Activated CD8-positive, alpha-beta T cell treated with anti-CD3 and anti-CD28 coated beads for 36 hours (primary cell): ENCODE results near the gene ZDHHC1. TPM values are rescaled to one million over a fixed set of nuclear protein-coding genes. Genes with fewer than 3 reads are reported as not detected.

ENCODE experiments used
- ATAC-seq: fragments of 200-7000 bp; cut with Tn5 transposase; one replicate; pipeline ENCODE4 v1.10.0; 2021; ENCODE audit warnings: mild to moderate bottlenecking, moderate library complexity
- CTCF ChIA-PET: fragments of 350-600 bp; sonication (Branson Sonifier 250); formaldehyde crosslinking; loops from one replicate; lab custom pipeline; 2021; ENCODE audit warnings: antibody characterized with exemption; lab: Charles Lee
- POLR2A ChIA-PET: fragments of 350-600 bp; sonication (Branson Sonifier 250); formaldehyde crosslinking; loops from one replicate; lab custom pipeline; 2021; ENCODE audit warnings: antibody characterized with exemption; lab: Charles Lee
- DNase-seq: peaks from one replicate; pipeline ENCODE4 v3.0.0-alpha.2; 2020
- H3K27ac Mint-ChIP-seq: one replicate; pipeline ENCODE4 v1.8.0; 2021; ENCODE audit warnings: mild to moderate bottlenecking, mixed read lengths
- H3K27me3 Mint-ChIP-seq: one replicate; pipeline ENCODE4 v1.8.0; 2021; ENCODE audit warnings: mixed read lengths
- H3K36me3 Mint-ChIP-seq: one replicate; pipeline ENCODE4 v1.8.0; 2021; ENCODE audit warnings: low read depth, mixed read lengths
- H3K4me1 Mint-ChIP-seq: one replicate; pipeline ENCODE4 v1.8.0; 2021; ENCODE audit warnings: low read depth, mixed read lengths
- H3K4me3 Mint-ChIP-seq: one replicate; pipeline ENCODE4 v1.8.0; 2021; ENCODE audit warnings: mild to moderate bottlenecking, moderate library complexity, mixed read lengths
- H3K9me3 Mint-ChIP-seq: one replicate; pipeline ENCODE4 v1.8.0; 2021; ENCODE audit warnings: mixed read lengths
- intact Hi-C: fragments of 100-400 bp; cut with micrococcal nuclease; formaldehyde crosslinking; loops from one replicate; pipeline ENCODE4 v1.10.0; 2022
- total RNA-seq, 2 experiments: library from RNA; stranded (reverse); gene quantifications; one replicate each; pipeline ENCODE4 v1.2.3, GENCODE V29; 2021
- TF ChIP-seq, protein P1 (sequence below): fragments of 200-600 bp; IDR thresholded peaks from one replicate; pipeline ENCODE4 v1.8.0; 2022; ENCODE audit warnings: antibody characterized with exemption, mild to moderate bottlenecking

ZDHHC1 gene
- total RNA-seq, 2 experiments from 2014 or later: 0.54 to 0.60 TPM

DNA sequence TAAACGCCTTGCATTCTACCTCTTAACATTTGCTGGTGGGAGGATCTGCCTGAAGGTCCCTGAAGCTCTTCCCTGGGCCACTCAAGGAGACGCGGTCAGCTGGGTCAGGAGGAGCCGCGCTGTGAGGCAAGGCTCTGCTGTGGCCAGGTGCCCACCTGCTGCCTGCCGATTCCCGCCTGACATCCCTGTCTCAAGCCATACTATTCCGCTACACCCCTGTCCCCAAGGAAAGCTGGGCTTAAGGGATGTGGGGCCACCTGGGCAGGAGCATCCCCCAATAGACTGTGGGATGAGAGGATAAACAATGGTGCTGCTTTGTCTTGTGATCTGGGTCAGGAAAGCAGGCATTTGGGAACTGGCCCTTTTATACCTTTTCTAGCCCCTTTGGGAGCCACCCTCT is 28.1 kb downstream of the ZDHHC1 start:
- TF ChIP-seq, protein P1, sequence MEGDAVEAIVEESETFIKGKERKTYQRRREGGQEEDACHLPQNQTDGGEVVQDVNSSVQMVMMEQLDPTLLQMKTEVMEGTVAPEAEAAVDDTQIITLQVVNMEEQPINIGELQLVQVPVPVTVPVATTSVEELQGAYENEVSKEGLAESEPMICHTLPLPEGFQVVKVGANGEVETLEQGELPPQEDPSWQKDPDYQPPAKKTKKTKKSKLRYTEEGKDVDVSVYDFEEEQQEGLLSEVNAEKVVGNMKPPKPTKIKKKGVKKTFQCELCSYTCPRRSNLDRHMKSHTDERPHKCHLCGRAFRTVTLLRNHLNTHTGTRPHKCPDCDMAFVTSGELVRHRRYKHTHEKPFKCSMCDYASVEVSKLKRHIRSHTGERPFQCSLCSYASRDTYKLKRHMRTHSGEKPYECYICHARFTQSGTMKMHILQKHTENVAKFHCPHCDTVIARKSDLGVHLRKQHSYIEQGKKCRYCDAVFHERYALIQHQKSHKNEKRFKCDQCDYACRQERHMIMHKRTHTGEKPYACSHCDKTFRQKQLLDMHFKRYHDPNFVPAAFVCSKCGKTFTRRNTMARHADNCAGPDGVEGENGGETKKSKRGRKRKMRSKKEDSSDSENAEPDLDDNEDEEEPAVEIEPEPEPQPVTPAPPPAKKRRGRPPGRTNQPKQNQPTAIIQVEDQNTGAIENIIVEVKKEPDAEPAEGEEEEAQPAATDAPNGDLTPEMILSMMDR: no peak
- ATAC-seq (no peak), DNase-seq (no peak)
- Mint-ChIP-seq H3K27me3 (peaks cover 7% of the 10 kb centered on the region), H3K27ac (no peak overlapping the region), H3K9me3 (no peaks in the 10 kb centered on the region), H3K4me3 (no peak overlapping the region), H3K36me3 (no peaks in the 10 kb centered on the region), H3K4me1 (peaks cover 9% of the 10 kb centered on the region)
- ChIA-PET POLR2A (no interaction called here), CTCF (interaction anchor here (0.8 to 2.6 kb wide), 3 partner anchors 11 to 127 kb away, joined by 3 to 13 read pairs (median 4); no protein-coding TSS in a partner anchor)
- intact Hi-C loops: no loop called here

DNA sequence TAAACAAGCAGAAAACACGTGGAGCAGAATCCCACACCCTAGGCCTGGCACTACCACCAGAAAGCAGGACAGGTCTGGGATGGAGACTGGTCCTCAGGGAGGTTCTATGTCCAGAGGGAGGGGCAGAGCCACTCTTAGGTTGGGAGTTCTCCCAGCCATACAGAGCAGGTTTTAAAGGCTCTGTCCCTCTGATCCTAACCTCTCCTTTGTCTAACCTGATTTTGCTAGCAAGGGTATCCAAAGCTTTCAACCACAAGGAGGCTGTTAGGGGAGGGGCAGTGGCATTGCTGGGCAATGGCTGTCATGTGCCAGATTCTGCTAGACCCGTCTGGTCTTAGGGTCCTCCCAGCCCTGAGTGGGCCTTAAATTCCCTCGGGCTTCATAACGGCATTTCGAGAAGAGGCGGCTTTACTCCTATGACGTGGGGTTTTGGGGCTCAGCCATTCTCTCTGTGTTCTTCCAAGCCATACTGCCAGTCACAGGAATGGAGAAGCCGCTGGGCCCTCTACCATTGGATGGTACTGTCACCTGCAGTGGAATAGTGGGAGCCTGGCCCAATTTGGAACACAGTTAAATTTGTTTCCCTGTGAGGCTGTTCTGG is 28.7 kb downstream of the ZDHHC1 start:
- Mint-ChIP-seq H3K27me3 (peaks cover 5% of the 10 kb centered on the region), H3K36me3 (no peaks in the 10 kb centered on the region), H3K9me3 (no peaks in the 10 kb centered on the region), H3K27ac (no peak overlapping the region), H3K4me3 (no peak overlapping the region), H3K4me1 (peaks cover 9% of the 10 kb centered on the region)
- CTCF ChIA-PET: interaction anchor here (0.8 to 3.4 kb wide), 4 partner anchors 11 to 78 kb away, joined by 3 to 19 read pairs (median 3); no protein-coding TSS in a partner anchor
- intact Hi-C loops: no loop called here
- no peak for DNase-seq
- ATAC-seq: no peak
- TF ChIP-seq, protein P1: no peak
- POLR2A ChIA-PET: interaction anchor here (1.2 kb wide), 1 partner anchor 10 kb away, joined by 3 read pairs; no protein-coding TSS in a partner anchor

DNA sequence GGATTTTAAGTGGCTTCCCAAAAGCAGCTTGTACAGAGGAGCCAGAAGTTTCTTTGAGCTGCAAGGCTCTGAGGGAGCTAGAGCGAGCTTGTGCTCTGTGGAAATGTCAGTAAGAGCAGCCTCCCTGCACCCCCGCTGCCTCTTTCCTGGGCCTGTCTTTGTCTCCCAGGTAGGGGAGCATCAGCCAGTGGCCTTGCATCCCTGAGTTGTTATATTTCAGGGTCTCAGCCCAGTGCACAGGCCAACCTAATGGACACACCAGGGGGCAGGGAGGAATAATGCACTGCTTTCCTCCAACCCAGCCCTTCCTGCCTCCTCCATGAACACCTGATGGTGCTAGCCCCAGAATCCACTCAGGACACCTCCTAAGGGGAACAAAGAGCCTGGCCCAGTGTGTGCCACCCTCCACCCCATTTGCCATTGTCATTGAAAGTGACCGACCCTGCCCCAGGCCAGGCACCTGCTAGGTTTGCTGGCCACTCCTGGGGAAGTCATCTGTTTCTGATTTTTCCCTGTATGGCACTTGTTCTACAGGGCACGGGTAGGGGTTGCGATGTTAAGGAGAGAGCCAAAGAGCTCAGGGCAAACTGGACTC is 29.3 kb downstream of the ZDHHC1 start:
- H3K4me1 Mint-ChIP-seq: peaks cover 9% of the 10 kb centered on the region
- H3K9me3 Mint-ChIP-seq: no peaks in the 10 kb centered on the region
- H3K4me3 Mint-ChIP-seq: no peak overlapping the region
- DNase-seq (no peak), ATAC-seq (no peak)
- intact Hi-C loops: no loop called here
- H3K27ac Mint-ChIP-seq: no peak overlapping the region
- TF ChIP-seq, protein P1: no peak
- POLR2A ChIA-PET: interaction anchor here (1.2 kb wide), 1 partner anchor 9 kb away, joined by 3 read pairs; no protein-coding TSS in a partner anchor
- CTCF ChIA-PET: interaction anchor here (1.0 to 3.4 kb wide), 3 partner anchors 12 to 79 kb away, joined by 3 to 19 read pairs (median 3); no protein-coding TSS in a partner anchor
- no peaks in the 10 kb centered on the region for H3K27me3 Mint-ChIP-seq
- H3K36me3 Mint-ChIP-seq: no peaks in the 10 kb centered on the region

DNA sequence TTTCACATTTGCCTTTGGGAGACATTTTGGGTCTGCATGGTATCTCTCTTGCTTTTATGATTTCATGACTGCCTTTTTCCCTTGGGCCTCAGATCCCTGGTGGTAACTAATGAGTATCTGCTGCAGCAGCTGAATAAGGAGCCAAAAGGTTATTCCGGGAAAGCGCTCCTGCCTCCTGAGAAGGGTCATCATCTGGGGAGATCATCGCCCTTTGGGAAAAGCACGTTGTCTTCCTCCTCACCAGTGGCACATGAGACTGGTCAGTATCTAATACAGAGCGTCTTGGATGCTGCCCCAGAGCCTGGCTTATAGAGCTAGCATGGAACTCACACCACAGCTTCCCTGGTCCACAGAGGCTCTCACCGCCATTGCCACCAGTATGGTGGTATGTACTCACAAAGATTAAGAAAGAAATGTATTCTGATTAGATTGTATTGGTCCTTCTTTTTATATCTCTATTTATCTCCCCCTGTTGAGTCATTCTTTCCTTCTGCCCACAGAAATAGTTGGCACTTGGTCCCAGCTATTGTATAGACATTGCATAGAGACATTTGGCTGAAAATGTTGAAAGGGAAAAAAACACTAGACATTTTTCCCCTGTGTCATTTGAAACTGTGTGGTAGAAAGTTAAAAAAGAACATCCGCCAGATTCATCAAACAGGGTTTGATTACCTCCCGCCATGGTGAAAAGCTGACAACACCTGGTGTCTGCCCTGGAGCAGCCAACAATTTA is 31.3 kb downstream of the ZDHHC1 start:
- peaks cover 9% of the 10 kb centered on the region for H3K4me1 Mint-ChIP-seq
- H3K27me3 Mint-ChIP-seq: no peaks in the 10 kb centered on the region
- ATAC-seq (peak; percentile 27), DNase-seq (no peak)
- H3K27ac Mint-ChIP-seq: no peak overlapping the region
- H3K9me3 Mint-ChIP-seq: no peaks in the 10 kb centered on the region
- POLR2A ChIA-PET: no interaction called here
- CTCF ChIA-PET: interaction anchor here (1.3 to 3.4 kb wide), 2 partner anchors 10 to 14 kb away, joined by 3 to 19 read pairs; no protein-coding TSS in a partner anchor
- TF ChIP-seq, protein P1: no peak
- no peak overlapping the region for H3K4me3 Mint-ChIP-seq
- intact Hi-C loops: no loop called here
- H3K36me3 Mint-ChIP-seq: no peaks in the 10 kb centered on the region
